ENCODE measurements around the gene PPIP5K1.

DNA sequence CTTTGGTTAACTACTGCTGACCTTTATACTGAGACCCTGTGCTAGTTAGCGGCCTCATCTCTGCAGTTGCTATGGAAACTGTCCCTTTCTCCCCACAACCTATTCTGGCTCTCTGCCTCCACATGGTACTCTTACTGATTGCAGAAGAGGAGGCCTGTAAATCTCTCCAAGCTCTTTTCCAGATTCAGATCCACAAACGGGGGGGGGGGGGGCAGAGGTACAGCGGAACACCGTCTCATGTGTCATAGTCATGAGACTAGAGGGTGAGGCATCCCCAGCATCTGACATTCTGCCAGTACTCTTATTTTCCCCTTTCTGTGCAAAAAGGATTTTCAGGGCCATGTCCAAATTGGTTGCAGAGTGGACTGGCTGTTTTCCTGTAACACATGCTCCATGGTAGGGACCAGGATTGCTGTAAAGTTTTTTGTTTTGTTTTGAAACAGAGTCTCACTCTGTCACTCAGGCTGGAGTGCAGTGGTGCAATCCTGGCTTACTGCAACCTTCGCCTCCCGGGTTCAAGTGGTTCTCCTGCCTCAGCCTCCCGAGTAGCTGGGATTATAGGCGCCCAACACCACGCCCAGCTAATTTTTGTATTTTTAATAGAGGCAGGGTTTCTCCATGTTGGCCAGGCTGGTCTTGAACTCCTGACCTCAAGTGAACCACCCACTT lies 80.9 kb downstream of the PPIP5K1 start:
- no peak for TF ChIP-seq CSDC2 (CRISPR knock-in tag; IDR thresholded peaks at IDR 0.05)
- TF ChIP-seq TSHZ2 (CRISPR knock-in tag; IDR thresholded peaks at IDR 0.05): no peak
- no peak for TF ChIP-seq PATZ1 (CRISPR knock-in tag; IDR thresholded peaks at IDR 0.05; ENCODE audit: borderline replicate concordance)
- TF ChIP-seq ARNTL (CRISPR knock-in tag; IDR thresholded peaks at IDR 0.05; ENCODE audit: borderline replicate concordance, low read depth): no peak
- no peak for TF ChIP-seq BACH2 (CRISPR knock-in tag; IDR thresholded peaks at IDR 0.05; ENCODE audit: borderline replicate concordance)
- TF ChIP-seq ZNF70 (CRISPR knock-in tag; IDR thresholded peaks at IDR 0.05): no peak
- TF ChIP-seq GLIS3 (CRISPR knock-in tag; IDR thresholded peaks at IDR 0.05): no peak
- TF ChIP-seq ZFP30 (CRISPR knock-in tag; IDR thresholded peaks at IDR 0.05): no peak
- no peak for TF ChIP-seq TOX (CRISPR knock-in tag; IDR thresholded peaks at IDR 0.05; ENCODE audit: borderline replicate concordance)
- TF ChIP-seq ZFP3 (CRISPR knock-in tag; IDR thresholded peaks at IDR 0.05): no peak
- TF ChIP-seq, protein P1, sequence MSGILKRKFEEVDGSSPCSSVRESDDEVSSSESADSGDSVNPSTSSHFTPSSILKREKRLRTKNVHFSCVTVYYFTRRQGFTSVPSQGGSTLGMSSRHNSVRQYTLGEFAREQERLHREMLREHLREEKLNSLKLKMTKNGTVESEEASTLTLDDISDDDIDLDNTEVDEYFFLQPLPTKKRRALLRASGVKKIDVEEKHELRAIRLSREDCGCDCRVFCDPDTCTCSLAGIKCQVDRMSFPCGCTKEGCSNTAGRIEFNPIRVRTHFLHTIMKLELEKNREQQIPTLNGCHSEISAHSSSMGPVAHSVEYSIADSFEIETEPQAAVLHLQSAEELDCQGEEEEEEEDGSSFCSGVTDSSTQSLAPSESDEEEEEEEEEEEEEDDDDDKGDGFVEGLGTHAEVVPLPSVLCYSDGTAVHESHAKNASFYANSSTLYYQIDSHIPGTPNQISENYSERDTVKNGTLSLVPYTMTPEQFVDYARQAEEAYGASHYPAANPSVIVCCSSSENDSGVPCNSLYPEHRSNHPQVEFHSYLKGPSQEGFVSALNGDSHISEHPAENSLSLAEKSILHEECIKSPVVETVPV (CRISPR knock-in tag; IDR thresholded peaks at IDR 0.05): no peak
